ENCODE data around the gene SLC26A2. TPM values are rescaled to one million over a fixed set of nuclear protein-coding genes. Genes with fewer than 3 reads are reported as not detected.

SLC26A2 gene
- total and polyA plus RNA-seq, 2 experiments from 2014 or later = 3.5 to 11.5 TPM

DNA sequence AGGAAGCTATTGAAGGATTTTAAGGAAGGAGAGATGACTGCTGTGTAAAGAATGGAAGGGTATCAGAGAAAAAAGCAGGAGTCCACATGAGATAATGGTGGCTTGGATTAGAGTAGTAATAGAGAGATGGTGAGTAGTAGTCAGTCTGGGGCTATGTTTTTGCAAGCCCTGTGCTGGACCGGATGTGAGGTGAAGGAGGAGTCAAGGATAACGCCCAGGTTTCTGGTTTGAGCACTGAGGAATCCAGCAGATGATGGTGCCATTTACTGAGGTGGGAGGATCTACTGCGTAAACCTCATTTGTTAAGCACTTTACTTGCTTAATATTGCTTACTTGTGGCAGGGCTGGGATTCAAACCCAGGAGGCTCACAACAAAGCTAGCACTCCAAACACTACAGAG lies 38.8 kb downstream of the SLC26A2 start:
- no peak for TF ChIP-seq ZNF331 (CRISPR knock-in tag; IDR thresholded peaks at IDR 0.05; ENCODE audit: low read depth)
- TF ChIP-seq JUNB (IDR thresholded peaks at IDR 0.05; ENCODE audit: unreplicated experiment) = no peak
- TF ChIP-seq, protein P1, sequence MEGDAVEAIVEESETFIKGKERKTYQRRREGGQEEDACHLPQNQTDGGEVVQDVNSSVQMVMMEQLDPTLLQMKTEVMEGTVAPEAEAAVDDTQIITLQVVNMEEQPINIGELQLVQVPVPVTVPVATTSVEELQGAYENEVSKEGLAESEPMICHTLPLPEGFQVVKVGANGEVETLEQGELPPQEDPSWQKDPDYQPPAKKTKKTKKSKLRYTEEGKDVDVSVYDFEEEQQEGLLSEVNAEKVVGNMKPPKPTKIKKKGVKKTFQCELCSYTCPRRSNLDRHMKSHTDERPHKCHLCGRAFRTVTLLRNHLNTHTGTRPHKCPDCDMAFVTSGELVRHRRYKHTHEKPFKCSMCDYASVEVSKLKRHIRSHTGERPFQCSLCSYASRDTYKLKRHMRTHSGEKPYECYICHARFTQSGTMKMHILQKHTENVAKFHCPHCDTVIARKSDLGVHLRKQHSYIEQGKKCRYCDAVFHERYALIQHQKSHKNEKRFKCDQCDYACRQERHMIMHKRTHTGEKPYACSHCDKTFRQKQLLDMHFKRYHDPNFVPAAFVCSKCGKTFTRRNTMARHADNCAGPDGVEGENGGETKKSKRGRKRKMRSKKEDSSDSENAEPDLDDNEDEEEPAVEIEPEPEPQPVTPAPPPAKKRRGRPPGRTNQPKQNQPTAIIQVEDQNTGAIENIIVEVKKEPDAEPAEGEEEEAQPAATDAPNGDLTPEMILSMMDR (conservative IDR thresholded peaks at IDR 0.05; ENCODE audit: low read depth in 2 of 2) = no peak
- no peak for TF ChIP-seq ZNF462 (CRISPR knock-in tag; IDR thresholded peaks at IDR 0.05)
- Mint-ChIP-seq H3K36me3 (ENCODE audit: low read depth) (no peaks in the 10 kb centered on the region; the same call in 1 of the 3 replicates), H3K4me1 (peaks cover 20% of the 10 kb centered on the region), H3K9me3 (no peaks in the 10 kb centered on the region), H3K4me3 (peak overlapping the region; percentile 91), H3K27ac (peak overlapping the region; percentile 6; the same call in 1 of the 2 replicates), H3K27me3 (ENCODE audit: insufficient read depth, low read depth, poor library complexity) (peaks cover 5% of the 10 kb centered on the region)
- Histone ChIP-seq H3K4me3 (peak overlapping the region; percentile 96), H2AFZ (no peak overlapping the region), H3K79me2 (replicated peaks; ENCODE audit: insufficient read depth) (peaks cover 33% of the 10 kb centered on the region), H3K4me1 (ENCODE audit: insufficient read depth) (peaks cover 6% of the 10 kb centered on the region; the same call in 1 of the 2 replicates), H3K4me2 (peak overlapping the region; percentile 86), H3K36me3 (ENCODE audit: insufficient read depth) (0 out of 2 replicates have a peak, but pooled peaks cover 1% of the 10 kb centered on the region), H3K9me2 (ENCODE audit: insufficient read depth) (no peaks in the 10 kb centered on the region), H3K27me3 (ENCODE audit: insufficient read depth) (no peaks in the 10 kb centered on the region), H4K20me1 (replicated peaks; ENCODE audit: insufficient read depth) (peaks cover 15% of the 10 kb centered on the region), H3F3A (replicated peaks; ENCODE audit: low read depth) (peaks cover 12% of the 10 kb centered on the region; the same call in 1 of the 2 replicates), H3K27ac (ENCODE audit: low read depth) (peak overlapping the region; percentile 97; the same call in 1 of the 2 replicates)
- ATAC-seq = no peak
- no peak for DNase-seq (ENCODE audit: low spot score)

All from GM23338 (cell line).